Muscle layer of colon (tissue), 2 donors: ENCODE data around the gene INHBB.

Source experiments
- H3K27ac ChIP-seq: one replicate; pipeline ENCODE4 v1.7.0; 2013; ENCODE audit warnings: low read depth, mild to moderate bottlenecking, low read length, moderate library complexity
- H3K27me3 ChIP-seq, 2 donors: one replicate each; pipeline ENCODE4 v1.7.0; 2013; ENCODE audit warnings: low read length in 2 of 2, mild to moderate bottlenecking in 2 of 2; ENCODE audit not compliant: insufficient read depth in 2 of 2, control insufficient read depth in 1 of 2
- H3K36me3 ChIP-seq: one replicate; pipeline ENCODE4 v1.7.0; 2013; ENCODE audit warnings: mild to moderate bottlenecking, low read length; ENCODE audit not compliant: insufficient read depth
- H3K4me1 ChIP-seq: one replicate; pipeline ENCODE4 v1.7.0; 2013; ENCODE audit warnings: mild to moderate bottlenecking, low read length; ENCODE audit not compliant: insufficient read depth
- H3K4me3 ChIP-seq, 2 donors: one replicate each; pipeline ENCODE4 v1.7.0; 2013; ENCODE audit warnings: low read length in 2 of 2, low read depth in 1 of 2, mild to moderate bottlenecking in 1 of 2, moderate library complexity in 1 of 2
- H3K9ac ChIP-seq: one replicate; pipeline ENCODE4 v1.7.0; 2013; ENCODE audit warnings: low read length
- H3K9me3 ChIP-seq: one replicate; pipeline ENCODE4 v1.7.0; 2013; ENCODE audit warnings: mild to moderate bottlenecking, low read length
- donor health status: abdominal sarcoma.
- donor health status: Adenocarcinoma of cecum.

The INHBB gene

DNA sequence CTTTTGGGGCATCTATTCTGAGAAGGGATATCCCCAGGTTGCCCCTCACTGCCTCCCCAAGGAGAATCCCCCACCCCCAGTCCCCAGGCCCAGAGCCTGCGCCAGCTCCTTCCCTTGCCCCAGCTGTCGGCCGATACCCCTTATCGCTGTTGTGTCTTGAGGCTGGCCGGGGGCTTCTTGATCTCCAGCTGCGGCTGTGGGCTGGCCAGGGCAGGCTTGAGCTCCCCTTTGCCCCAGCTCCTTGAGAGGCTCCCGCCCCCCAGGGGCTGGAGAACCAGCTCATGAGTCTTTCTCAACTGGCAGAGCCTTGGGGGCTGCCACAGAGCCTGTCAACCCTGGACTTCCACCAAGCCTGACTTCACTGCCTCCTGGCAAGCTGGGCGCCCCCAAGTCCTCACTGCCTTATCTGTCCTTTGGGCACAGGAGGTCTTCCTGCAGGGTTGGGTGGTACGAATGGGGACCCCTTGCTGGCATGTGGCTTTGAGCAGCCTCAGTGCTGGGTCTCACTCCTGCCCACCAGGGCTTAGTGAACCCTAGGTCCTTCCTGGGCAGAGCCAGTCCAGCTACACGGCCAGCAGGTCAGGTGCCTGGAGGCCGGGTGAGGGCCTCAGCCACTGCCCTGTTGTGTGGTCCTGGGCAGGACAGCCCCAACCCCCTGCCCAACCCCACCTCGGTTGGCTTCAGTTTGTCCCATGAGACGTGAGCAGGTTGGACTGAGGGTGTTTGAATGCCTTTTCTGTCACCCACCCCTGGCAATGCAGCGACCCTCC lies 29.5 kb downstream of the INHBB start:
- Histone ChIP-seq H3K4me1 (no peaks in the 10 kb centered on the region), H3K4me3 (no peak overlapping the region), H3K27me3 (peaks cover 0 to 3% of the 10 kb centered on the region in 2 donors), H3K27ac (no peak overlapping the region), H3K36me3 (no peaks in the 10 kb centered on the region), H3K9ac (no peak overlapping the region), H3K9me3 (no peaks in the 10 kb centered on the region)

DNA sequence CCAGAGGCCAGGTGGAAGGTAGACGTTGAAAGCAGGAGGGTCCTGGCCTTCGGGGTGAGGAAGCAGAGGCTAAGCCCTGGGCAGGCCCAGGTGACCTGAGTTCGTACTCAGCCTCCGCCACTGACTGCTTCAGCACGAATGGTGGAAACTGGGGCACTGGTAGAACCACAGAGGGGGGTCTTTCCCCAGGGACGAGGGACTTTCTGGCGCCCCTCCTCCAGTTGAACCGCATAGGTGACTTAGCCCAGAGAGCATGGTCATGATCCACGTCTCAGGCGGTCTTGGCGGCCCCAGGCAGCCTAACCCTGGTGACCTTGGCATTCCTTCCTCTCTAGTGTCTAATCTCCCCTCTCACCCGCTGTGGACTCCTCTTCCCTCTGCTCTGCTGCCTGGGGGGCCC lies 30.2 kb downstream of the INHBB start:
- Histone ChIP-seq H3K36me3 (no peaks in the 10 kb centered on the region), H3K4me1 (no peaks in the 10 kb centered on the region), H3K27ac (no peak overlapping the region), H3K27me3 (peaks cover 0 to 3% of the 10 kb centered on the region in 2 donors), H3K9me3 (no peaks in the 10 kb centered on the region), H3K4me3 (no peak overlapping the region), H3K9ac (no peak overlapping the region)

DNA sequence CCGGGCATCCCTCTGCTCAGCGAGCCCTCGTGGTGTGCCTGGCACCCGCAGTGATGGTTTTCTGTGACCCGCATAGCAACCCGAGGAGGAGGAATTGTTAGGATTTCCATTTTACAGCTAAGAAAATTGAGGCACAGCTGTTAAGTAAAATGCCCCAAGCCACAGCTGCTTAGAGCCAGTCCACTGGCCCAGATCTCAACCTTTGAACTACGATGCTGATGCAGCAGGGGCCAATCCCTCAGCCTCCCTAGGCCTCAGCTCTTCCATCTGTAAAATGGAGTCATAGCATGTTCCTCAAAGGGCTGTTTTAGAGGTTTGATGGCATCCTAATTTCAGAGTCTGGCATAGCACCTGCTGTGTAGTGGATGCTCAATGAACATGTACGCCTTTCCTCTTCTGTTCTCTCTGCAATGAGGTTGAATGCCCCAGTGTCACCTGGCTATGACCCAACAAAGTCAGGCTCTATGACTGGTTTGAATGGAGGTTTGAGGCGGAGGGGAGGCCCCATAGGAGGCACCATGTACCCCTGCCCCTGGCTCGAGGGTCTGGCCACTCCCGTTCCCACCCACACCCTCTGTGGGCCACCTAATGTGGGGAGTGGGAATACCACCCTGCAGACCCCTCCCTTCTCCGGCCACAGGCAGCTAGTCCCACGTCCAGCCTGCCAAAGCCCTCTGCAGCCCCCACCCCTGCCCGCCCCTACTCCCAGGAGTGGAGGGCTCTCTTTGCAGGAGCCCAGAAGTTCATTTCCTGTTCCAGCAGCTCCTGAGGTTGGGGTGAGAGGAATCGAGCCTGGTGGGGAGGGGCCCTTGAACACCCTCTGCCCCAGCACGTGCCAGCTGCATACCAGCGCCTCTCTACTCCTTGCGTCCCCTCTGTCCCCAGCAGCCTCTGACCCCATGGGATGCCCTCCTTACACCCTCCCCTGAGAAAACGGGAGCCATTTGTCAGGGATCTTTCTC lies 31.0 kb downstream of the INHBB start:
- Histone ChIP-seq H3K9ac (no peak overlapping the region), H3K9me3 (no peaks in the 10 kb centered on the region), H3K4me3 (no peak overlapping the region), H3K36me3 (no peaks in the 10 kb centered on the region), H3K27me3 (peaks cover 0 to 3% of the 10 kb centered on the region in 2 donors), H3K4me1 (no peaks in the 10 kb centered on the region), H3K27ac (no peak overlapping the region)

DNA sequence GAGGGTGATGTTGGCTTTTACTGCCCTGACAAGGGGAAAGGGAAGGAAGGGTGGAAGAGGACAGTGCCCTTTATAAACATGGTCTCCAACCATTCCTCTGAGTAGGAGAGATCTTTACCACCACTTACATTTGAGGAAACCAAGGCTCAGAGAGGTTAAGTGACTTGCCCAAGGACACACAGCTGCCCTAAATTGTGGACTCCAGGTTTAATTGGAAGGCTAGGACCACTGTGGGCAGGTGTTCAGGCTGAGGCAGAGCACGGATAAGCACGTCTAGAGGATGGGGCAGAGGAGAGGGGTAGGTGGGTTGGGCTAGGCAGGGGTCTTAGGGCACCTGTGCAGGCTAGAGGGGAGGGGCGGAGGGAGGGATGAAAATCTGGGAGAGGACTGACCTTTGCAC lies 32.7 kb downstream of the INHBB start:
- Histone ChIP-seq H3K36me3 (no peaks in the 10 kb centered on the region), H3K4me1 (no peaks in the 10 kb centered on the region), H3K4me3 (no peak overlapping the region), H3K9ac (no peak overlapping the region), H3K27me3 (no peaks in the 10 kb centered on the region), H3K9me3 (no peaks in the 10 kb centered on the region), H3K27ac (no peak overlapping the region)

DNA sequence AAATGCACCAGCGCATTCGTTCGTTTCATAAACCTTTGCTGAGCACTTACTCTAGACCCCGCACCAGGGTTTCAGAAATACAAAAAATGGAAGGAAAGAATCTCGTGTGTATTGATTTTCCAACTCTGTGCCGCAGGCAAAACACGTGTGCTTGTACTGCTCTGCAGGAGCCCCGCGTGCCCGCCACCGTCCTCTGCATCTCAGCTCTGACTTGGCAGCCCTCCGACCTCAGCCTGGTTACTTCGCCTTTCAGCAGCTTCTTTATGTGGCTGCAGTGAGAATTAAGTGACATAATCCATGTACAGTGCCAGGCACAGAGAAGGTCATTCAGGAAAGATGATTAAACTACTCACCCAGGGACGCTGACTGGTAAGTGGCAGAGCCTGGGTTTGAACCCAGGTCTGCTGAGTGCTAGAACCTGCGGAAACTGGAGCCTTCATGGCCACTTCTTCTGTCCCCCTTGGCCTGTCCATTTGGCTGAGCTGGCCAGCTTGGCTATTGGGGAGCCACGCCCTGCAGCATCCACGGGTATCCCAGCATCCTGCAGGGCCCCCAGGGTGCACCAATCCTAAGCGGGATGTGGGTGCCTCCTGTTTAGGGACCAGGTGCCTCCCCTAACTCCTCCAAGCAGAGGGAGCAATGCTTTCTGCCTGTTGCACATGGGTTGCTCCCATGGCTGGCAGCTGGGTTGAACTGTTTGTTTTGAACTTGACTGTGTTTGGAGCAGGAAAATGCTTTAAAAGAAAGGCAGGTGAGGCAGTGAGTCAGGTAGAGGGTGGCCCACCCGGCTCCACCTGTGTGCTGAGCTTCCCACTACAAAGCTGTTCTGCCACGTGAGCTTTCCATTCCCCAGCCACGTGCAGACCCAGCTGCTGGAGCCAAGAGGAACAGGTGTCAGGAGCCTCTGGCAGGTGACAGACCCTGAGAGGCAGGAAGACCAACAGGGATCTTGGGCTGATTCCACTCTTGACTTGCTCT lies 34.3 kb downstream of the INHBB start:
- Histone ChIP-seq H3K9ac (no peak overlapping the region), H3K36me3 (no peaks in the 10 kb centered on the region), H3K4me1 (no peaks in the 10 kb centered on the region), H3K4me3 (no peak overlapping the region), H3K27ac (no peak overlapping the region), H3K27me3 (no peaks in the 10 kb centered on the region), H3K9me3 (no peaks in the 10 kb centered on the region)

DNA sequence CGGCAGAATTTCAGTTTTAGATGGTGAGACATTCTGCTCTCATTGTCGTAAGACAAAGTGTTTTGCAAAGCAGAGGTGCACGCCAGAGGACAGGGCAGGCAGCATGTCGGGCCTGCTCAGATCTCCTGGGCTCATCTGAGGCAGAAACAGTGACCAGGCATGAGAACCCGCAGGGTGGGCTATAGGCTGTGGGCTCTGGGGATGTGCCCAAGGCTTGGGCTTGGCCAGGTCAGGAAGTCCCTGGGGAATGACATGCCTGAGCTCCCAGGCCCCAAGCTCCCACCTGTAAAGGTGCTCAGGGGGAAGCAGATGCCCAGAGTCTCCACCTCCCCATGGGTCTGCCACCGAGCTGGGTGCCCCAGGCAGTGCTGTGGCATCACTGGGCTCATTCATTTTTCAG lies 35.3 kb downstream of the INHBB start:
- H3K4me3 ChIP-seq = no peak overlapping the region
- H3K36me3 ChIP-seq = no peaks in the 10 kb centered on the region
- no peaks in the 10 kb centered on the region for H3K4me1 ChIP-seq
- no peaks in the 10 kb centered on the region for H3K9me3 ChIP-seq
- no peak overlapping the region for H3K9ac ChIP-seq
- no peaks in the 10 kb centered on the region for H3K27me3 ChIP-seq
- no peak overlapping the region for H3K27ac ChIP-seq

DNA sequence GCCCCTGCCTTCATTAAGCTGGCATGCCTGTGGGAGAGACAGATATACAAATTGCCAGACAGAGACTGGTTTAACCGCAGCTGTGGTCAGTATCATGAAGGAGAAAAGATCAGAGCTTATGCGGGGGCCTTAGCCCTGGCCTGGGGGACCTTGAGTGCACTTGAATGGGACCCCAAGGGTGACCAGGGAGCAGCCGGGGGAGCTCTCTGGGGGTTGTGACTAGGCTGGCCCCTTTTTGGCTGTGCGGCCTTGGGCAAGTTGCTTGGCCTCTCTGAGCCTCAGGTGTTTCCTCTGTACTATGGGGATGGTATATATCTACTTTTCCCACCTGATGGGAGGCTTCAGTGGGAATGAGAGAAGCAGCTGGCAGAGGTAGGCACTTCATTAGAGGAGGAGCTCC lies 35.7 kb downstream of the INHBB start:
- Histone ChIP-seq H3K9ac (no peak overlapping the region), H3K36me3 (no peaks in the 10 kb centered on the region), H3K27ac (no peak overlapping the region), H3K4me1 (no peaks in the 10 kb centered on the region), H3K27me3 (no peaks in the 10 kb centered on the region), H3K9me3 (no peaks in the 10 kb centered on the region), H3K4me3 (no peak overlapping the region)

DNA sequence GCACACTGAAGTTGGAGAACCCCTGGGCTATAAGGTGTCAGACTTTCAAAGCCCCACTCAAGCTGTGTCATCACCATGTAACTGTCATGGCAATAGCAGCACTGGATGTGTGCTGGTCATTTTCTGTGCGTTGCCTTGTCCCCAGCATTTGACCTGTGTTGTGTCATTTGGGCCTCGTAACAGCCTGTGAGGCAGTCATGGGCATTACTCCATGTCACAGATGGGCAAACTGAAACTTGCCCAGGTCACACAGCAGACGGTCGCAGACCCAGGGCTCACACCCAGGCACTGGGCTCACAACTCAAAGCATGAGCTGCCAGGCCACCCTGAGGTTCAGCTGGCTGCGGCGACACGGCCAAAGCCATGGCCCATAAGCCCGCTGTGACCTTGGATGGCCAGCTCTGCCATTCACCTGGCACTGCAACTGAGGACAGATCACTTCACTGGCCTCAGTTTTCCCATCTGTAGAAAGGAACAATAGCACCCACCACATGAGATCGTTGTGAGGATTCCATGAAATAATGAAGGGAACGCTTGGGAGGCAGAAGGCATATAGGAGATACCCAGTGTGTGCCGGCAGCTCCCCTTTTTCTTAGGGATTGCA lies 36.7 kb downstream of the INHBB start:
- no peaks in the 10 kb centered on the region for H3K27me3 ChIP-seq
- no peaks in the 10 kb centered on the region for H3K9me3 ChIP-seq
- H3K9ac ChIP-seq = no peak overlapping the region
- no peaks in the 10 kb centered on the region for H3K36me3 ChIP-seq
- H3K4me3 ChIP-seq = no peak overlapping the region
- H3K4me1 ChIP-seq = no peaks in the 10 kb centered on the region
- H3K27ac ChIP-seq = no peak overlapping the region

DNA sequence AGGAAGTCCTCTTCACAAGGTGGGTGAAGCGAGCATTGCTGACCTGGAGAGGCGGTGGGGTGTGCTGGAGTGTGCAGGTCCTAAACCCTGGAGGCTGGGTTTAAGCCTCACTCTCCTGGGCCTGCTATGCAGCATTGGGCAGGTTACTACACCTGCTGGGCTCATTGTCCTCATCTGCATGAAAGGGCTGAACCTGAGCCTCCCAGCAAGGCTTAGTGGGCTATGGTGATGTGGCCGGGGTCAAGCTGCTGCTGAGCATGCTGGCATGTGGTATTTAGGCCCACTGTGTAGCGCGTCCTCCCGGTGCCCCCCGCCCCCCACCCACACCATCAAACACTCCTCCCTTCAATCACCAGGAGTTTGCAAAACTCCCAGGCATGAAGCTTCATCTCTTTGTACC lies 37.3 kb downstream of the INHBB start:
- H3K9me3 ChIP-seq = no peaks in the 10 kb centered on the region
- no peak overlapping the region for H3K27ac ChIP-seq
- H3K4me1 ChIP-seq = no peaks in the 10 kb centered on the region
- no peaks in the 10 kb centered on the region for H3K27me3 ChIP-seq
- H3K4me3 ChIP-seq = no peak overlapping the region
- no peaks in the 10 kb centered on the region for H3K36me3 ChIP-seq
- no peak overlapping the region for H3K9ac ChIP-seq

DNA sequence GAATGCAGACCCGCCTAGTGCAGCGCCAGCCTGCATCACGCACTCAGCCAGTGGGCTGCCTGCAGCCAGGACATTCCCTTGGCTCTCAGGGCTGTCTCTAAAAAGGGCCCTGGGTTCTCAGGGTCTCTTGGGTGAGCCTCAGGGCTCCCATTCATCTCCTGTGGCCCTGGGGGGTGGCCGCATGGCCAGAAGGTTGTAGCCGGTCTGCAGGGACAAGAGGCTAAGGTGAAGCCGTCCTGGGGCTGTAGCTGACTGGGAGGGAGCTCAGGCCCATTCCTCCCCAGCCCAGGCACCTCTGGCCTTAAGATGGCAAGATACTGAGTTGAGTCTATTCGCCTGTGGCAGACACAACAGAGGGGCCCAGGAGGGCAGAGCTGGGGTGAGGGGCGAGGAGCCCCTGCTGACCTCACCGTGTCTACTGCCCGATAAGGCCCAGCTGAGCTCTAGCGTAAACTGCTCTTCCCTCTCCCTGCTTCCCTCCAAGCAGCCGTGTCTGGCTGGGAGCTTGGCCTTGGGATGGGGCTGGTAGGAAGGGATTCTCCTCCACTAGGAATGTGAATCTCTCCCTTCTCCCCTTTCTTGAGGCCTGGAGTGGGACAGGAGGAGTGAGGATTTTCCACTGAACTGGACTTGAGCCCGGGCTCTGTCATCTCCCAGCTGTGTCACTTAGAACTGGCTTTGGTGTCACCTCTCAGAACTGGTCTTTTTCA lies 37.9 kb downstream of the INHBB start:
- no peaks in the 10 kb centered on the region for H3K9me3 ChIP-seq
- H3K4me3 ChIP-seq = no peak overlapping the region
- no peaks in the 10 kb centered on the region for H3K4me1 ChIP-seq
- H3K27me3 ChIP-seq = no peaks in the 10 kb centered on the region
- H3K36me3 ChIP-seq = no peaks in the 10 kb centered on the region
- no peak overlapping the region for H3K27ac ChIP-seq
- H3K9ac ChIP-seq = no peak overlapping the region
